K562 (cell line): ENCODE results near the gene MYL11. TPM values are rescaled to one million over a fixed set of nuclear protein-coding genes. Genes with fewer than 3 reads are reported as not detected.

ENCODE experiments used
- ATAC-seq: fragments of 200-7000 bp; cut with Tn5 transposase; 3 replicates; pipeline ENCODE4 v1.9.1; 2020; ENCODE audit warnings: moderate library complexity
- BruUV-seq: library from RNA; stranded (reverse); fragments of 400-500 nt; replicated peaks from 2 replicates; lab custom pipeline; 2021; lab: Mats Ljungman, UMichigan
- CTCF ChIA-PET: fragments of 300-600 bp; formaldehyde crosslinking; extraction: SDS; loops from one replicate; lab custom pipeline; 2021; ENCODE audit warnings: low intra/inter-chr PET ratio; lab: Yijun Ruan, JAX
- POLR2A ChIA-PET: fragments of 300-600, 350-650 bp; sonication (Branson Sonifier 250); formaldehyde crosslinking; extraction: SDS; loops from one replicate; lab custom pipeline; 2021; ENCODE audit warnings: antibody characterized with exemption, inconsistent platforms; lab: Yijun Ruan, JAX
- DNase-seq, 4 experiments: peaks; one replicate each; pipeline versions ENCODE4 v3.0.0 to v3.0.0-alpha.2; 2011 to 2018; ENCODE audit warnings: low spot score in 3 of 4, mixed read lengths in 3 of 4; ENCODE audit errors: extremely low read depth in 1 of 4
- FAIRE-seq: peaks from 2 replicates; lab custom pipeline; 2011; peaks lifted over from hg19 to GRCh38; lab: Jason Lieb, UNC
- H2AFZ ChIP-seq: 2 replicates; pipeline ENCODE4 v1.6.0; 2011; ENCODE audit warnings: low read depth, low read length, control low read depth, inconsistent platforms
- H3K27ac ChIP-seq: fragments of 200-600 bp; 3 replicates; pipeline ENCODE4 v1.8.0; 2011; ENCODE audit warnings: low read depth, mild to moderate bottlenecking, control low read depth, inconsistent platforms, low read length, moderate library complexity, mixed read lengths; ENCODE audit errors: extremely low read depth
- H3K27me3 ChIP-seq, 2 experiments: fragments of 300-600 bp in 1 of 2; 2 replicates in 1 of 2; 3 replicates in 1 of 2; pipeline versions ENCODE4 v1.6.0 to v1.8.0; 2011; ENCODE audit warnings: inconsistent platforms in 2 of 2, low read length in 2 of 2, mild to moderate bottlenecking in 1 of 2, mixed read lengths in 1 of 2, moderate library complexity in 1 of 2; ENCODE audit not compliant: control insufficient read depth in 2 of 2, insufficient read depth in 2 of 2
- H3K36me3 ChIP-seq: fragments of 300-600 bp; 3 replicates; pipeline ENCODE4 v1.8.0; 2011; ENCODE audit warnings: mild to moderate bottlenecking, low read length, inconsistent platforms; ENCODE audit not compliant: control insufficient read depth, insufficient read depth
- H3K4me1 ChIP-seq, 2 experiments: fragments of 200-600 bp in 1 of 2; replicated peaks in 1 of 2; 2 replicates in 1 of 2; 3 replicates in 1 of 2; pipeline versions ENCODE4 v1.5.1 to v1.8.0; 2011; ENCODE audit warnings: inconsistent platforms in 2 of 2, low read length in 2 of 2, mild to moderate bottlenecking in 1 of 2, mixed read lengths in 1 of 2, moderate library complexity in 1 of 2; ENCODE audit not compliant: control insufficient read depth in 2 of 2, insufficient read depth in 2 of 2
- H3K4me2 ChIP-seq: 2 replicates; pipeline ENCODE4 v1.6.1; 2011; ENCODE audit warnings: low read length, control low read depth, inconsistent platforms, mixed read lengths; ENCODE audit not compliant: insufficient read depth
- H3K4me3 ChIP-seq: fragments of 200-600 bp; sonication (generic), shearing (Covaris generic); 2 replicates; pipeline ENCODE4 v1.5.1; 2016; ENCODE audit warnings: control low read depth, inconsistent platforms
- H3K79me2 ChIP-seq: fragments of 200-600 bp; 3 replicates; pipeline ENCODE4 v1.8.0; 2011; ENCODE audit warnings: low read length, inconsistent platforms; ENCODE audit not compliant: control insufficient read depth, insufficient read depth
- H3K9ac ChIP-seq, 2 experiments: 2 replicates each; pipeline versions ENCODE4 v1.6.0 to v1.6.1; 2011; ENCODE audit warnings: low read depth in 2 of 2, low read length in 2 of 2, control low read depth in 1 of 2, inconsistent platforms in 1 of 2, mild to moderate bottlenecking in 1 of 2, mixed read lengths in 1 of 2; ENCODE audit not compliant: insufficient read depth in 1 of 2
- H3K9me1 ChIP-seq: one replicate; pipeline ENCODE4 v1.6.0; 2011; ENCODE audit warnings: inconsistent platforms, mild to moderate bottlenecking, low read length, moderate library complexity; ENCODE audit not compliant: control insufficient read depth, insufficient read depth
- H3K9me3 ChIP-seq: replicated peaks from 2 replicates; pipeline ENCODE4 v1.5.1; 2011; ENCODE audit warnings: low read depth, low read length, inconsistent platforms; ENCODE audit not compliant: control insufficient read depth, insufficient read depth
- H4K20me1 ChIP-seq: replicated peaks from 2 replicates; pipeline ENCODE4 v1.6.1; 2011; ENCODE audit warnings: low read length, inconsistent platforms, mixed read lengths; ENCODE audit not compliant: control insufficient read depth, insufficient read depth
- BRD4 ChIP-seq: fragments of 200-600 bp; sonication (generic); IDR thresholded peaks from 2 replicates; pipeline ENCODE4 v1.6.1; 2017; ENCODE audit warnings: inconsistent platforms
- CHCHD3 ChIP-seq: fragments of 250-450 bp; sonication (Bioruptor Pico); IDR thresholded peaks from 2 replicates; pipeline ENCODE4 v2.1.2; 2022; ENCODE audit warnings: mild to moderate bottlenecking
- HNRNPK ChIP-seq: fragments of 200-400 bp; formaldehyde crosslinking; IDR thresholded peaks from one replicate; pipeline ENCODE4 v1.6.1; 2018; ENCODE audit warnings: mild to moderate bottlenecking, low read depth, low read length; ENCODE audit not compliant: poor library complexity, severe bottlenecking
- HNRNPL ChIP-seq: fragments of 200-400 bp; formaldehyde crosslinking; IDR thresholded peaks from 2 replicates; pipeline ENCODE4 v1.6.1; 2017; ENCODE audit warnings: low read depth, mild to moderate bottlenecking, low read length
- KDM2B ChIP-seq: fragments of 250-450 bp; sonication (Bioruptor Pico); IDR thresholded peaks from 2 replicates; pipeline ENCODE4 v1.8.0; 2021; ENCODE audit warnings: mild to moderate bottlenecking, moderate library complexity
- KDM4B ChIP-seq, 2 experiments: fragments of 450-650 bp in 1 of 2; sonication (generic) in 1 of 2; IDR thresholded peaks; 2 replicates each; pipeline ENCODE4 v1.6.1; 2016 to 2017; ENCODE audit warnings: borderline replicate concordance in 2 of 2, antibody characterized with exemption in 1 of 2, low read depth in 1 of 2, mild to moderate bottlenecking in 1 of 2
- MXI1 ChIP-seq: IDR thresholded peaks from 2 replicates; pipeline ENCODE4 v1.6.1; 2011; ENCODE audit warnings: low read depth, mild to moderate bottlenecking, improper control_type of control experiment, low read length
- NFIC ChIP-seq: fragments of 450-650 bp; IDR thresholded peaks from 2 replicates; pipeline ENCODE4 v1.6.1; 2017; ENCODE audit warnings: mild to moderate bottlenecking, inconsistent platforms
- NFRKB ChIP-seq: fragments of 450-650 bp; IDR thresholded peaks from 2 replicates; pipeline ENCODE4 v1.6.1; 2016; ENCODE audit warnings: low read depth
- NR2C1 ChIP-seq, 2 experiments: fragments of 450-650 bp; IDR thresholded peaks; 2 replicates each; pipeline ENCODE4 v1.6.1; 2017; ENCODE audit warnings: mild to moderate bottlenecking in 2 of 2, antibody characterized with exemption in 1 of 2, inconsistent platforms in 1 of 2, missing compliant biosample characterization in 1 of 2, missing genetic modification characterization in 1 of 2
- PHF8 ChIP-seq: fragments of 200-600 bp; sonication (generic); IDR thresholded peaks from 2 replicates; pipeline ENCODE4 v1.6.1; 2012; ENCODE audit warnings: mixed run types, mild to moderate bottlenecking, inconsistent platforms, low read length, moderate library complexity, borderline replicate concordance
- POLR2AphosphoS5 ChIP-seq: IDR thresholded peaks from 2 replicates; pipeline ENCODE4 v1.6.1; 2011; ENCODE audit warnings: mild to moderate bottlenecking, low read depth, low read length, moderate library complexity; ENCODE audit not compliant: control insufficient read depth, insufficient read depth
- RHOXF2B ChIP-seq: fragments of 250-450 bp; sonication (Bioruptor Pico); conservative IDR thresholded peaks from 2 replicates; pipeline ENCODE4 v1.5.1; 2021
- SRF ChIP-seq, 2 experiments: fragments of 250-450, 450-650 bp in 1 of 2; sonication (Bioruptor Pico) in 1 of 2; sonication (generic) in 1 of 2; formaldehyde crosslinking; IDR thresholded peaks; 2 replicates each; pipeline versions ENCODE4 v1.5.0 to v1.5.1; 2020 to 2022; ENCODE audit warnings: mild to moderate bottlenecking in 1 of 2, missing genetic modification reagents in 1 of 2
- ZNF41 ChIP-seq: fragments of 250-450 bp; sonication (Bioruptor Pico); conservative IDR thresholded peaks from 2 replicates; pipeline ENCODE4 v1.4.0; 2020; ENCODE audit warnings: mild to moderate bottlenecking
- WGBS: fragments of 100-300 bp; shearing (Covaris generic); methylation state at CpG from one replicate; pipeline ENCODE4 v1.1.6; 2016; ENCODE audit warnings: low coverage, mixed read lengths; ENCODE audit not compliant: insufficient coverage; ENCODE audit errors: missing lambda C conversion rate; 5-methylcytosine and 5-hydroxymethylcytosine counted together
- in situ Hi-C: fragments of 300-500 bp; cut with MboI; formaldehyde crosslinking; loops from 4 replicates; pipeline ENCODE4 v1.15.0; 2018; ENCODE audit warnings: inconsistent platforms, mixed read lengths
- intact Hi-C: fragments of 100-400 bp; cut with micrococcal nuclease; formaldehyde crosslinking; loops from 2 replicates; pipeline ENCODE4 v1.14.2; 2022
- polyA plus RNA-seq, 8 experiments: library from polyadenylated mRNA; depleted of rRNA in 4 of 8; stranded (reverse) in 5 of 8; unstranded in 3 of 8; fragments of >200 nt; fragmentation: Nextera tagmentation in 2 of 8; fragmentation: Illumina TruSeq in 1 of 8; extraction: Ambion mirVana in 2 of 8; extraction: Trizol in 1 of 8; gene quantifications; 2 replicates each; pipeline versions ENCODE4 v1.2.1 to v1.2.3, GENCODE V29; 2011 to 2014; ENCODE audit warnings: inconsistent platforms in 1 of 8, missing spikeins in 1 of 8
- total RNA-seq, 7 experiments: library from RNA; depleted of rRNA in 6 of 7; stranded (reverse); fragments of >200 nt in 6 of 7; fragmentation: Illumina TruSeq in 2 of 7; extraction: Trizol in 2 of 7; gene quantifications; 2 replicates each; pipeline versions ENCODE4 v1.2.1 to v1.2.3, GENCODE V29; 2011 to 2021; ENCODE audit warnings: low replicate concordance in 1 of 7
- TF ChIP-seq, protein P1 (sequence below), 2 experiments: fragments of 150-350 bp in 1 of 2; IDR thresholded peaks; 2 replicates each; pipeline ENCODE4 v1.6.1; 2012 to 2016; ENCODE audit warnings: low read depth in 2 of 2, low read length in 2 of 2, mild to moderate bottlenecking in 1 of 2, moderate library complexity in 1 of 2

Gene MYL11
- total and polyA plus RNA-seq, 9 of the 15 experiments (the other 6 are each of a cell fraction or from before 2014, with no cell fraction given) = 0.31 to 1.5 (median 0.73) TPM; not detected in 4

DNA sequence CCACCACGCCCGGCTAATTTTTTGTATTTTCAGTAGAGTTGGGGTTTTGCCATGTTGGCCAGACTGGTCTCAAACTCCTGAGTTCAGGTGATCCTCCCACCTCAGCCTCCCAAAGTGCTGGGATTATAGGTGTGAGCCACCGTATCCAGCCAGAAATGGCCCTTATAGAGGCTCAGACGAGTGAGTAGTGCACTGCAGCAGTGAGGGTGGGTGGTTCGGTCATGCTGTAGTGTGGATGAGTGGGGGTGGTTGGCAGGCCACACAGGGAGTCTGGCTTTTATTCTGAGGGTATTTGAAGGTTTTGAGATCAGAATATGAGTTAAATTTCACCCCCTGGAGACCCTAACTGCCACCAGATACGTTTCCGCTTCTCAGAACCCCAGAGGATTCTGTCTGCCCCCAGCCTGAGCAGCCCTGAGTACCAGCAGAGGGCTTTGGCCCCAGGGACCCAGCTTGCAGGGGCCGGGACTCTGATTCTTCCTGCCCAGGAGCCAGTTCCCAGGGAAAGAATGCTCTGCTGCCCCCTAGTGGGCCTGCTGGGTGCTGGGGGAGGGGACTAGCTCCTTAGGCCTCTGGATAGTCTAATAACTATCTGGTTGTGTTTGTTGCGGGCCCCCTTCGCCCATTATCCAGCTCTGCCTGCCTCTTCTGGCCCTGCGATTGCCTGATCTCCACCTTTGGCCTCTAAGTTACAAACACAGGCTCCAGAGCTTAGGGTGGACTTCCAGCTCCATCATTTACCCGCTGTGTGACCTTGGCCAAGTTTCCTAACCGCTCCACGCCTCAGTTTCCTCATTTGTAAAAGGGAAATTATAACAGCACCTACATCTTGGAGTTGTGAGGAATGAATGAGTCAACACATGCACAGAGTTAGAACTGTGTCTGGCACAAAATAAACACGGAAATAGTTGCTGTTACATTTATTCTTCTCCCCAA, 34.8 kb downstream of the MYL11 start (continued):
- no peak for TF ChIP-seq HNRNPK
- TF ChIP-seq NR2C1 (IDR thresholded peaks at IDR 0.05) = 0 out of 2 replicates have a peak, but pooled peaks have one; percentile 33
- TF ChIP-seq NR2C1 (tag; IDR thresholded peaks at IDR 0.05) = 0 out of 2 replicates have a peak, but pooled peaks have one; percentile 38
- no peak for TF ChIP-seq RHOXF2B

DNA sequence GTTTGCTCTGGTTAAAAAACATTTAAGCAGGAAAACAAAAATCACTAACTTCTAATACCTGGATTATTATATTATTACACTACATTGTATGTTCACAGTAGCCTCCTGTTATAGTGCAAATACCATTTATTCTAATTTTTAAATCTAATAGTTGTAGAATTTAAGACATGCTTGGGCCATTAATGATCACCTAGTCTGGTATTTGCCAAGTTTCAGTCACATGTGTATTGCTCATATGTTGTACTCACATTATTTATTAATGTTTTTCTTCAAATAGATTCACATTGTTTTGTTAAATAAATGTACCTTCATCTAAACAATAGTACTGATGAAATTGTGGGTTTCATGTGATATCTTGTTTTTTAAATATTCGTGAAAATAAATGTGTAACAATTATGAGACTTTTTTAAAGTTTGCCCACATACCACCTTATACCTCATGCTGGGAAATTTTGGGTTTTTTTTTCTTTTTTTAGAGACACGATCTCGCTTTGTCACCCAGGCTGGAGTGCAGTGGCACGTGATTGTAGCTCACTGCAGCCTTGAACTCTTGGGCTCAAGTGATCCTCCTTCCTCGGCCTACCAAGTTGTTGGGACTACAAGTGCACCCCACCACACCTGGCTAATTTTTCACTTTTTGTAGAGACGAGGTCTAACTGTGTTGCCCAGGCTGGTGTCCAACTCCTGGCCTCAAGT, 38.7 kb downstream of the MYL11 start:
- no peak overlapping the region for H3K4me3 ChIP-seq
- peaks cover 37% of the 10 kb centered on the region for H3K79me2 ChIP-seq
- no TSS peak for BruUV-seq
- no peaks in the 10 kb centered on the region for H4K20me1 ChIP-seq
- intact Hi-C loops (no loop called here), in situ Hi-C loops (no loop called here)
- CTCF ChIA-PET = no interaction called here
- H3K9ac ChIP-seq = no peak overlapping the region
- no peaks in the 10 kb centered on the region for H3K27me3 ChIP-seq
- H3K9me1 ChIP-seq = no peaks in the 10 kb centered on the region
- FAIRE-seq (no peak), ATAC-seq (no peak), DNase-seq (no peak)
- H3K9me3 ChIP-seq = no peaks in the 10 kb centered on the region
- POLR2A ChIA-PET = no interaction called here
- H2AFZ ChIP-seq = no peak overlapping the region
- peaks cover 67% of the 10 kb centered on the region for H3K36me3 ChIP-seq
- WGBS = 83% methylated on average over 6 of the region's 6 CpGs
- no peak overlapping the region for H3K27ac ChIP-seq
- H3K4me2 ChIP-seq = no peak overlapping the region
- peaks cover 7 to 8% of the 10 kb centered on the region in 2 experiments; a peak in 4 of 5 replicates for H3K4me1 ChIP-seq
- TF ChIP-seq KDM2B (CRISPR knock-in tag) (no peak), POLR2AphosphoS5 (no peak), NFRKB (no peak), HNRNPL (no peak), PHF8 (no peak), BRD4 (no peak), KDM4B (IDR thresholded peaks at IDR 0.05; ENCODE audit: borderline replicate concordance in 2 of 2, low read depth in 1 of 2) (no peak), HNRNPK (no peak), ZNF41 (CRISPR knock-in tag) (no peak), CHCHD3 (CRISPR knock-in tag) (no peak), SRF (CRISPR knock-in tag; IDR thresholded peaks at IDR 0.05) (no peak), MXI1 (no peak), NFIC (no peak)
- TF ChIP-seq, protein P1, sequence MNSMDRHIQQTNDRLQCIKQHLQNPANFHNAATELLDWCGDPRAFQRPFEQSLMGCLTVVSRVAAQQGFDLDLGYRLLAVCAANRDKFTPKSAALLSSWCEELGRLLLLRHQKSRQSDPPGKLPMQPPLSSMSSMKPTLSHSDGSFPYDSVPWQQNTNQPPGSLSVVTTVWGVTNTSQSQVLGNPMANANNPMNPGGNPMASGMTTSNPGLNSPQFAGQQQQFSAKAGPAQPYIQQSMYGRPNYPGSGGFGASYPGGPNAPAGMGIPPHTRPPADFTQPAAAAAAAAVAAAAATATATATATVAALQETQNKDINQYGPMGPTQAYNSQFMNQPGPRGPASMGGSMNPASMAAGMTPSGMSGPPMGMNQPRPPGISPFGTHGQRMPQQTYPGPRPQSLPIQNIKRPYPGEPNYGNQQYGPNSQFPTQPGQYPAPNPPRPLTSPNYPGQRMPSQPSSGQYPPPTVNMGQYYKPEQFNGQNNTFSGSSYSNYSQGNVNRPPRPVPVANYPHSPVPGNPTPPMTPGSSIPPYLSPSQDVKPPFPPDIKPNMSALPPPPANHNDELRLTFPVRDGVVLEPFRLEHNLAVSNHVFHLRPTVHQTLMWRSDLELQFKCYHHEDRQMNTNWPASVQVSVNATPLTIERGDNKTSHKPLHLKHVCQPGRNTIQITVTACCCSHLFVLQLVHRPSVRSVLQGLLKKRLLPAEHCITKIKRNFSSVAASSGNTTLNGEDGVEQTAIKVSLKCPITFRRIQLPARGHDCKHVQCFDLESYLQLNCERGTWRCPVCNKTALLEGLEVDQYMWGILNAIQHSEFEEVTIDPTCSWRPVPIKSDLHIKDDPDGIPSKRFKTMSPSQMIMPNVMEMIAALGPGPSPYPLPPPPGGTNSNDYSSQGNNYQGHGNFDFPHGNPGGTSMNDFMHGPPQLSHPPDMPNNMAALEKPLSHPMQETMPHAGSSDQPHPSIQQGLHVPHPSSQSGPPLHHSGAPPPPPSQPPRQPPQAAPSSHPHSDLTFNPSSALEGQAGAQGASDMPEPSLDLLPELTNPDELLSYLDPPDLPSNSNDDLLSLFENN (IDR thresholded peaks at IDR 0.05; ENCODE audit: low read depth in 2 of 2, low read length in 2 of 2) = no peak
